Keratinocyte (primary cell): Measurements from ENCODE around the gene NDUFAF8.

Experiments used
- CTCF ChIP-seq, 3 experiments: IDR thresholded peaks in 1 of 3; conservative IDR thresholded peaks in 1 of 3; optimal IDR thresholded peaks in 1 of 3; 2 replicates in 2 of 3; 3 replicates in 1 of 3; pipeline versions ENCODE3 to v1.5.1; 2011; ENCODE audit warnings: low read length in 3 of 3, mild to moderate bottlenecking in 3 of 3, moderate library complexity in 2 of 3, control low read depth in 1 of 3, inconsistent platforms in 1 of 3; ENCODE audit not compliant: insufficient read depth in 2 of 3; ENCODE audit errors: extremely low read depth in 1 of 3
- EZH2 ChIP-seq: IDR thresholded peaks from one replicate; pipeline ENCODE4 v1.6.1; 2012; ENCODE audit warnings: inconsistent platforms, mild to moderate bottlenecking, low read length, moderate library complexity

GRCh38 chr17:81282876-81283275, 43.8 kb downstream of the NDUFAF8 start:
- no peak for TF ChIP-seq CTCF (optimal IDR thresholded peaks at IDR 0.05 in 1 of 3, IDR thresholded peaks at IDR 0.05 in 1 of 3, conservative IDR thresholded peaks at IDR 0.05 in 1 of 3; ENCODE audit: extremely low read depth in 1 of 3, insufficient read depth in 2 of 3, low read length in 3 of 3)
- TF ChIP-seq EZH2, result no peak
